ENCODE results near the gene SLC7A9.
"Not testable (repeated sequence)": the region's sequence is repeated elsewhere in the genome, so short reads cannot be mapped to it uniquely, and the experiment has no call there.

SLC7A9 gene

GRCh38 chr19:32861596-32861995, 8.0 kb downstream of the SLC7A9 start:
- no peak for DNase-seq (ENCODE audit: low read depth)
- no peak overlapping the region for H3K4me3 ChIP-seq (ENCODE audit: low read length)
- no peak for TF ChIP-seq CTCF (conservative IDR thresholded peaks at IDR 0.05; ENCODE audit: low read length)

- DNase-seq (ENCODE audit: low read depth) = no peak
- TF ChIP-seq CTCF (conservative IDR thresholded peaks at IDR 0.05; ENCODE audit: low read length) = no peak
- H3K4me3 ChIP-seq (ENCODE audit: low read length) = no peak overlapping the region
Observed at GRCh38 chr19:32859591-32859990, 10.0 kb downstream of the SLC7A9 start.

GRCh38 chr19:32858559-32858958, 11.0 kb downstream of the SLC7A9 start:
- no peak overlapping the region for H3K4me3 ChIP-seq (ENCODE audit: low read length)
- no peak for DNase-seq (ENCODE audit: low read depth)
- no peak for TF ChIP-seq CTCF (conservative IDR thresholded peaks at IDR 0.05; ENCODE audit: low read length)

GRCh38 chr19:32858155-32858554, 11.4 kb downstream of the SLC7A9 start:
- H3K4me3 ChIP-seq (ENCODE audit: low read length) = no peak overlapping the region
- TF ChIP-seq CTCF (conservative IDR thresholded peaks at IDR 0.05; ENCODE audit: low read length) = no peak

GRCh38 chr19:32857584-32857983, 12.0 kb downstream of the SLC7A9 start:
- no peak overlapping the region for H3K4me3 ChIP-seq (ENCODE audit: low read length)
- no peak for TF ChIP-seq CTCF (conservative IDR thresholded peaks at IDR 0.05; ENCODE audit: low read length)

More at GRCh38 chr19:32858155-32858554, 11.4 kb downstream of the SLC7A9 start:
- no peak for DNase-seq (ENCODE audit: low read depth)

GRCh38 chr19:32856818-32857217, 12.7 kb downstream of the SLC7A9 start:
- not testable (repeated sequence) for H3K4me3 ChIP-seq (ENCODE audit: low read length); DNase-seq (ENCODE audit: low read depth)

More at GRCh38 chr19:32857584-32857983, 12.0 kb downstream of the SLC7A9 start:
- DNase-seq (ENCODE audit: low read depth) = no peak

GRCh38 chr19:32852216-32852615, 17.4 kb downstream of the SLC7A9 start:
- no peak for DNase-seq (ENCODE audit: low read depth)
- TF ChIP-seq CTCF (conservative IDR thresholded peaks at IDR 0.05; ENCODE audit: low read length) = no peak
- H3K4me3 ChIP-seq (ENCODE audit: low read length) = no peak overlapping the region

GRCh38 chr19:32848035-32848434, 21.5 kb downstream of the SLC7A9 start:
- H3K4me3 ChIP-seq (ENCODE audit: low read length); DNase-seq (ENCODE audit: low read depth): not testable (repeated sequence)
